K562 (cell line): ENCODE data around the gene CDKN2B-AS1. TPM values are rescaled to one million over a fixed set of nuclear protein-coding genes. Genes with fewer than 3 reads are reported as not detected.

Experiments
- ATAC-seq: fragments of 200-7000 bp; cut with Tn5 transposase; 3 replicates; pipeline ENCODE4 v1.9.1; 2020; ENCODE audit warnings: moderate library complexity
- BruUV-seq: library from RNA; stranded (reverse); fragments of 400-500 nt; replicated peaks from 2 replicates; lab custom pipeline; 2021; lab: Mats Ljungman, UMichigan
- CTCF ChIA-PET: fragments of 300-600 bp; formaldehyde crosslinking; extraction: SDS; loops from one replicate; lab custom pipeline; 2021; ENCODE audit warnings: low intra/inter-chr PET ratio; lab: Yijun Ruan, JAX
- POLR2A ChIA-PET: fragments of 300-600, 350-650 bp; sonication (Branson Sonifier 250); formaldehyde crosslinking; extraction: SDS; loops from one replicate; lab custom pipeline; 2021; ENCODE audit warnings: antibody characterized with exemption, inconsistent platforms; lab: Yijun Ruan, JAX
- DNase-seq, 4 experiments: peaks; one replicate each; pipeline versions ENCODE4 v3.0.0 to v3.0.0-alpha.2; 2011 to 2018; ENCODE audit warnings: low spot score in 3 of 4, mixed read lengths in 3 of 4; ENCODE audit errors: extremely low read depth in 1 of 4
- FAIRE-seq: peaks from 2 replicates; lab custom pipeline; 2011; peaks lifted over from hg19 to GRCh38; lab: Jason Lieb, UNC
- H2AFZ ChIP-seq: 2 replicates; pipeline ENCODE4 v1.6.0; 2011; ENCODE audit warnings: low read depth, low read length, control low read depth, inconsistent platforms
- H3K27ac ChIP-seq: fragments of 200-600 bp; 3 replicates; pipeline ENCODE4 v1.8.0; 2011; ENCODE audit warnings: low read depth, mild to moderate bottlenecking, control low read depth, inconsistent platforms, low read length, moderate library complexity, mixed read lengths; ENCODE audit errors: extremely low read depth
- H3K27me3 ChIP-seq, 2 experiments: fragments of 300-600 bp in 1 of 2; 2 replicates in 1 of 2; 3 replicates in 1 of 2; pipeline versions ENCODE4 v1.6.0 to v1.8.0; 2011; ENCODE audit warnings: inconsistent platforms in 2 of 2, low read length in 2 of 2, mild to moderate bottlenecking in 1 of 2, mixed read lengths in 1 of 2, moderate library complexity in 1 of 2; ENCODE audit not compliant: control insufficient read depth in 2 of 2, insufficient read depth in 2 of 2
- H3K36me3 ChIP-seq: fragments of 300-600 bp; 3 replicates; pipeline ENCODE4 v1.8.0; 2011; ENCODE audit warnings: mild to moderate bottlenecking, low read length, inconsistent platforms; ENCODE audit not compliant: control insufficient read depth, insufficient read depth
- H3K4me1 ChIP-seq, 2 experiments: fragments of 200-600 bp in 1 of 2; replicated peaks in 1 of 2; 2 replicates in 1 of 2; 3 replicates in 1 of 2; pipeline versions ENCODE4 v1.5.1 to v1.8.0; 2011; ENCODE audit warnings: inconsistent platforms in 2 of 2, low read length in 2 of 2, mild to moderate bottlenecking in 1 of 2, mixed read lengths in 1 of 2, moderate library complexity in 1 of 2; ENCODE audit not compliant: control insufficient read depth in 2 of 2, insufficient read depth in 2 of 2
- H3K4me2 ChIP-seq: 2 replicates; pipeline ENCODE4 v1.6.1; 2011; ENCODE audit warnings: low read length, control low read depth, inconsistent platforms, mixed read lengths; ENCODE audit not compliant: insufficient read depth
- H3K4me3 ChIP-seq: fragments of 200-600 bp; sonication (generic), shearing (Covaris generic); 2 replicates; pipeline ENCODE4 v1.5.1; 2016; ENCODE audit warnings: control low read depth, inconsistent platforms
- H3K79me2 ChIP-seq: fragments of 200-600 bp; 3 replicates; pipeline ENCODE4 v1.8.0; 2011; ENCODE audit warnings: low read length, inconsistent platforms; ENCODE audit not compliant: control insufficient read depth, insufficient read depth
- H3K9ac ChIP-seq, 2 experiments: 2 replicates each; pipeline versions ENCODE4 v1.6.0 to v1.6.1; 2011; ENCODE audit warnings: low read depth in 2 of 2, low read length in 2 of 2, control low read depth in 1 of 2, inconsistent platforms in 1 of 2, mild to moderate bottlenecking in 1 of 2, mixed read lengths in 1 of 2; ENCODE audit not compliant: insufficient read depth in 1 of 2
- H3K9me1 ChIP-seq: one replicate; pipeline ENCODE4 v1.6.0; 2011; ENCODE audit warnings: inconsistent platforms, mild to moderate bottlenecking, low read length, moderate library complexity; ENCODE audit not compliant: control insufficient read depth, insufficient read depth
- H3K9me3 ChIP-seq: replicated peaks from 2 replicates; pipeline ENCODE4 v1.5.1; 2011; ENCODE audit warnings: low read depth, low read length, inconsistent platforms; ENCODE audit not compliant: control insufficient read depth, insufficient read depth
- H4K20me1 ChIP-seq: replicated peaks from 2 replicates; pipeline ENCODE4 v1.6.1; 2011; ENCODE audit warnings: low read length, inconsistent platforms, mixed read lengths; ENCODE audit not compliant: control insufficient read depth, insufficient read depth
- CREB1 ChIP-seq, 2 experiments: sonication (generic) in 1 of 2; formaldehyde crosslinking in 1 of 2; IDR thresholded peaks; 2 replicates each; pipeline versions ENCODE4 v1.6.1 to v1.8.0; 2012 to 2022; ENCODE audit warnings: inconsistent platforms in 1 of 2, mild to moderate bottlenecking in 1 of 2, missing genetic modification reagents in 1 of 2, moderate library complexity in 1 of 2
- HDAC1 ChIP-seq, 2 experiments: fragments of 450-650 bp; IDR thresholded peaks; 2 replicates each; pipeline ENCODE4 v1.6.1; 2016 to 2017; ENCODE audit warnings: inconsistent platforms in 1 of 2, mild to moderate bottlenecking in 1 of 2, moderate library complexity in 1 of 2
- MCM3 ChIP-seq: fragments of 450-650 bp; IDR thresholded peaks from 2 replicates; pipeline ENCODE4 v1.6.1; 2016
- NCOA4 ChIP-seq: fragments of 450-650 bp; IDR thresholded peaks from 2 replicates; pipeline ENCODE4 v1.6.1; 2018; ENCODE audit warnings: mild to moderate bottlenecking; ENCODE audit not compliant: partially characterized antibody
- RBM25 ChIP-seq: fragments of 200-400 bp; formaldehyde crosslinking; IDR thresholded peaks from 2 replicates; pipeline ENCODE4 v1.6.1; 2018; ENCODE audit warnings: low read length, low read depth, moderate library complexity; ENCODE audit not compliant: severe bottlenecking
- RFX1 ChIP-seq: fragments of 450-650 bp; IDR thresholded peaks from 2 replicates; pipeline ENCODE4 v1.6.1; 2016; ENCODE audit warnings: mild to moderate bottlenecking, moderate library complexity
- TAF7 ChIP-seq: fragments of 450-650 bp; IDR thresholded peaks from 2 replicates; pipeline ENCODE4 v1.6.1; 2016; ENCODE audit warnings: missing genetic modification characterization, missing compliant biosample characterization
- TSC22D4 ChIP-seq: fragments of 450-650 bp; IDR thresholded peaks from 2 replicates; pipeline ENCODE4 v1.6.1; 2016; ENCODE audit warnings: missing genetic modification characterization, missing biosample characterization, control low read depth
- ZNF174 ChIP-seq: fragments of 250-450 bp; sonication (Bioruptor Pico); IDR thresholded peaks from 2 replicates; pipeline ENCODE4 v1.4.0; 2020; ENCODE audit warnings: mild to moderate bottlenecking
- ZNF511 ChIP-seq: sonication (generic); formaldehyde crosslinking; IDR thresholded peaks from 2 replicates; pipeline ENCODE4 v1.8.0; 2022; ENCODE audit warnings: mild to moderate bottlenecking, missing genetic modification reagents
- WGBS: fragments of 100-300 bp; shearing (Covaris generic); methylation state at CpG from one replicate; pipeline ENCODE4 v1.1.6; 2016; ENCODE audit warnings: low coverage, mixed read lengths; ENCODE audit not compliant: insufficient coverage; ENCODE audit errors: missing lambda C conversion rate; 5-methylcytosine and 5-hydroxymethylcytosine counted together
- in situ Hi-C: fragments of 300-500 bp; cut with MboI; formaldehyde crosslinking; loops from 4 replicates; pipeline ENCODE4 v1.15.0; 2018; ENCODE audit warnings: inconsistent platforms, mixed read lengths
- intact Hi-C: fragments of 100-400 bp; cut with micrococcal nuclease; formaldehyde crosslinking; loops from 2 replicates; pipeline ENCODE4 v1.14.2; 2022
- polyA plus RNA-seq, 8 experiments: library from polyadenylated mRNA; depleted of rRNA in 4 of 8; stranded (reverse) in 5 of 8; unstranded in 3 of 8; fragments of >200 nt; fragmentation: Nextera tagmentation in 2 of 8; fragmentation: Illumina TruSeq in 1 of 8; extraction: Ambion mirVana in 2 of 8; extraction: Trizol in 1 of 8; gene quantifications; 2 replicates each; pipeline versions ENCODE4 v1.2.1 to v1.2.3, GENCODE V29; 2011 to 2014; ENCODE audit warnings: inconsistent platforms in 1 of 8, missing spikeins in 1 of 8
- total RNA-seq, 7 experiments: library from RNA; depleted of rRNA in 6 of 7; stranded (reverse); fragments of >200 nt in 6 of 7; fragmentation: Illumina TruSeq in 2 of 7; extraction: Trizol in 2 of 7; gene quantifications; 2 replicates each; pipeline versions ENCODE4 v1.2.1 to v1.2.3, GENCODE V29; 2011 to 2021; ENCODE audit warnings: low replicate concordance in 1 of 7
- TF ChIP-seq, protein P1 (sequence below): sonication (generic); formaldehyde crosslinking; IDR thresholded peaks from 2 replicates; pipeline ENCODE4 v1.8.0; 2022; ENCODE audit warnings: missing genetic modification reagents, mild to moderate bottlenecking, moderate library complexity, borderline replicate concordance

Gene CDKN2B-AS1
- total and polyA plus RNA-seq, 9 of the 15 experiments (the other 6 are each of a cell fraction or from before 2014, with no cell fraction given), result not detected

DNA sequence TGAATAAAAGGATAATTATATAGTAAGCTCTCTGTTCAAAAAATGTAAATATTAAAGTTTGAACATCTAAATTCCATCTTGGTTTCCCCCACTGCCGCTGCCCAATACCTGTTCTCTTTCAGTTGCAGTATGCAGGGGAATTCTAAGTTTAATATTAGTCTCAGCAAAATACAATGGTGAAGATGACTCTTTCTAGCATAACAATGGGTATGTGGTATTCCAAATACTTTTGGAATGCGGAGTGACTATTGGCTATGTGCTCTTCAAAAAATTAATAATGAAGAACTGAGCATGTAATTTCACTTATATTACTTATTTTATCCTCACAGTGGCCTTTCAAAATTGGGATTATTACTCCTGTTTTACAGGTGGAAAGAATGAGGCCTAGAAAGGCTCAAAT, 3.4 kb downstream of the CDKN2B-AS1 start:
- BruUV-seq, result no TSS peak
- in situ Hi-C loops, result no loop called here
- ATAC-seq, result no peak
- Histone ChIP-seq H3K4me2 (no peak overlapping the region), H3K9me1 (no peaks in the 10 kb centered on the region), H3K4me3 (no peak overlapping the region), H3K27me3 (no peaks in the 10 kb centered on the region), H2AFZ (no peak overlapping the region), H3K9me3 (no peaks in the 10 kb centered on the region), H3K79me2 (no peaks in the 10 kb centered on the region), H3K4me1 (no peaks in the 10 kb centered on the region), H3K9ac (no peak overlapping the region), H3K36me3 (no peaks in the 10 kb centered on the region), H3K27ac (no peak overlapping the region), H4K20me1 (no peaks in the 10 kb centered on the region)
- no peak for FAIRE-seq
- intact Hi-C loops, result no loop called here
- ChIA-PET POLR2A (no interaction called here), CTCF (no interaction called here)
- WGBS, result no CpG with 5 or more reads among the region's 2 CpGs
- no peak for TF ChIP-seq RFX1
- no peak for TF ChIP-seq HDAC1 (IDR thresholded peaks at IDR 0.05)
- no peak for TF ChIP-seq TSC22D4 (tag)
- no peak for TF ChIP-seq ZNF511
- TF ChIP-seq RBM25, result no peak
- TF ChIP-seq, protein P1, sequence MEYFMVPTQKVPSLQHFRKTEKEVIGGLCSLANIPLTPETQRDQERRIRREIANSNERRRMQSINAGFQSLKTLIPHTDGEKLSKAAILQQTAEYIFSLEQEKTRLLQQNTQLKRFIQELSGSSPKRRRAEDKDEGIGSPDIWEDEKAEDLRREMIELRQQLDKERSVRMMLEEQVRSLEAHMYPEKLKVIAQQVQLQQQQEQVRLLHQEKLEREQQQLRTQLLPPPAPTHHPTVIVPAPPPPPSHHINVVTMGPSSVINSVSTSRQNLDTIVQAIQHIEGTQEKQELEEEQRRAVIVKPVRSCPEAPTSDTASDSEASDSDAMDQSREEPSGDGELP (CRISPR knock-in tag), result no peak
- no peak for TF ChIP-seq MCM3
- TF ChIP-seq TAF7 (tag), result no peak
- TF ChIP-seq NCOA4, result no peak
- no peak for TF ChIP-seq CREB1 (IDR thresholded peaks at IDR 0.05)
- no peak for TF ChIP-seq CREB1 (CRISPR knock-in tag; IDR thresholded peaks at IDR 0.05)
- TF ChIP-seq ZNF174 (CRISPR knock-in tag), result no peak
- DNase-seq, result no peak
